Measurements from ENCODE around the gene PYROXD2. TPM values are rescaled to one million over a fixed set of nuclear protein-coding genes. Genes with fewer than 3 reads are reported as not detected.

Gene PYROXD2
- total RNA-seq, 1 experiment from 2014 or later = 4.0 TPM

GRCh38 chr10:98456686-98457482 is 41.9 kb upstream of the PYROXD2 start:
- no peak for DNase-seq (ENCODE audit: unreplicated experiment)
- Mint-ChIP-seq H3K27ac (ENCODE audit: low read depth, unreplicated experiment) (no peak overlapping the region), H3K9me3 (ENCODE audit: unreplicated experiment) (no peaks in the 10 kb centered on the region), H3K4me1 (ENCODE audit: insufficient read depth, unreplicated experiment) (peaks cover 18% of the 10 kb centered on the region), H3K4me3 (ENCODE audit: unreplicated experiment) (no peak overlapping the region), H3K36me3 (ENCODE audit: insufficient read depth, unreplicated experiment) (no peaks in the 10 kb centered on the region), H3K27me3 (ENCODE audit: insufficient read depth, unreplicated experiment) (peaks cover 31% of the 10 kb centered on the region)
- no peak for TF ChIP-seq CTCF (IDR thresholded peaks at IDR 0.05; ENCODE audit: unreplicated experiment)
- ChIA-PET CTCF (interaction anchor here (0.6 to 1.3 kb wide), 4 partner anchors 10 to 174 kb away, joined by 3 to 6 read pairs (median 4); no protein-coding TSS in a partner anchor), POLR2A (interaction anchor here (0.9 kb wide), 1 partner anchor 11 kb away, joined by 4 read pairs; no protein-coding TSS in a partner anchor)
- no TSS peak for BruUV-seq (replicated peaks)
- intact Hi-C loops (cut with micrococcal nuclease) = no loop called here

- no TSS peak for BruUV-seq (replicated peaks)
- TF ChIP-seq CTCF (IDR thresholded peaks at IDR 0.05; ENCODE audit: unreplicated experiment) = no peak
- no peak for DNase-seq (ENCODE audit: unreplicated experiment)
- ChIA-PET CTCF (interaction anchor here (0.6 to 1.3 kb wide), 3 partner anchors 11 to 30 kb away, joined by 4 to 6 read pairs (median 4); no protein-coding TSS in a partner anchor), POLR2A (interaction anchor here (0.9 kb wide), 1 partner anchor 10 kb away, joined by 4 read pairs; no protein-coding TSS in a partner anchor)
- peaks cover 15% of the 10 kb centered on the region for H3K4me1 Mint-ChIP-seq (ENCODE audit: insufficient read depth, unreplicated experiment)
- intact Hi-C loops (cut with micrococcal nuclease) = no loop called here
- no peak overlapping the region for H3K4me3 Mint-ChIP-seq (ENCODE audit: unreplicated experiment)
- H3K36me3 Mint-ChIP-seq (ENCODE audit: insufficient read depth, unreplicated experiment) = no peaks in the 10 kb centered on the region
- peaks cover 39% of the 10 kb centered on the region for H3K27me3 Mint-ChIP-seq (ENCODE audit: insufficient read depth, unreplicated experiment)
- no peaks in the 10 kb centered on the region for H3K9me3 Mint-ChIP-seq (ENCODE audit: unreplicated experiment)
- H3K27ac Mint-ChIP-seq (ENCODE audit: low read depth, unreplicated experiment) = no peak overlapping the region
Observed at GRCh38 chr10:98456043-98456570, 41.1 kb upstream of the PYROXD2 start.

GRCh38 chr10:98453729-98454128 is 38.7 kb upstream of the PYROXD2 start:
- ChIA-PET CTCF (interaction anchor here (0.6 to 1.4 kb wide), 3 partner anchors 10 to 29 kb away, joined by 3 to 4 read pairs (median 3); no protein-coding TSS in a partner anchor), POLR2A (no interaction called here)
- H3K36me3 Mint-ChIP-seq (ENCODE audit: insufficient read depth, unreplicated experiment) = no peaks in the 10 kb centered on the region
- TF ChIP-seq CTCF (IDR thresholded peaks at IDR 0.05; ENCODE audit: unreplicated experiment) = no peak
- intact Hi-C loops (cut with micrococcal nuclease) = no loop called here
- no peaks in the 10 kb centered on the region for H3K9me3 Mint-ChIP-seq (ENCODE audit: unreplicated experiment)
- BruUV-seq (replicated peaks) = no TSS peak
- H3K27me3 Mint-ChIP-seq (ENCODE audit: insufficient read depth, unreplicated experiment) = peaks cover 50% of the 10 kb centered on the region
- DNase-seq (ENCODE audit: unreplicated experiment) = no peak
- H3K4me1 Mint-ChIP-seq (ENCODE audit: insufficient read depth, unreplicated experiment) = peaks cover 11% of the 10 kb centered on the region
- H3K27ac Mint-ChIP-seq (ENCODE audit: low read depth, unreplicated experiment) = no peak overlapping the region
- no peak overlapping the region for H3K4me3 Mint-ChIP-seq (ENCODE audit: unreplicated experiment)

- DNase-seq (ENCODE audit: unreplicated experiment) = no peak
- H3K9me3 Mint-ChIP-seq (ENCODE audit: unreplicated experiment) = no peaks in the 10 kb centered on the region
- no peaks in the 10 kb centered on the region for H3K36me3 Mint-ChIP-seq (ENCODE audit: insufficient read depth, unreplicated experiment)
- H3K27ac Mint-ChIP-seq (ENCODE audit: low read depth, unreplicated experiment) = no peak overlapping the region
- intact Hi-C loops (cut with micrococcal nuclease) = no loop called here
- peaks cover 6% of the 10 kb centered on the region for H3K4me1 Mint-ChIP-seq (ENCODE audit: insufficient read depth, unreplicated experiment)
- H3K4me3 Mint-ChIP-seq (ENCODE audit: unreplicated experiment) = no peak overlapping the region
- H3K27me3 Mint-ChIP-seq (ENCODE audit: insufficient read depth, unreplicated experiment) = peaks cover 36% of the 10 kb centered on the region
- no TSS peak for BruUV-seq (replicated peaks)
- POLR2A ChIA-PET = no interaction called here
- TF ChIP-seq CTCF (IDR thresholded peaks at IDR 0.05; ENCODE audit: unreplicated experiment) = no peak
- CTCF ChIA-PET = no interaction called here
Observed at GRCh38 chr10:98450618-98451017, 35.6 kb upstream of the PYROXD2 start.

Measured in MCF 10A (cell line).